GM18505 (cell line): ENCODE measurements around the gene OSBPL10.

Experiments used
- ATAC-seq: cut with Tn5 transposase; IDR thresholded peaks from one replicate; pipeline ENCODE4 v1.9.1; 2021; ENCODE audit not compliant: unreplicated experiment
- POLR2A ChIP-seq: IDR thresholded peaks from 4 replicates; pipeline ENCODE4 v1.6.1; 2011; ENCODE audit warnings: borderline replicate concordance; ENCODE audit not compliant: insufficient read depth, insufficient read length; ENCODE audit errors: extremely low read depth

OSBPL10 gene

GRCh38 chr3:31976302-31976701 is 4.8 kb downstream of the OSBPL10 start:
- no peak for TF ChIP-seq POLR2A
- no peak for ATAC-seq

GRCh38 chr3:31974964-31975363 is 6.1 kb downstream of the OSBPL10 start:
- ATAC-seq = no peak
- TF ChIP-seq POLR2A = no peak

GRCh38 chr3:31974471-31974870 is 6.6 kb downstream of the OSBPL10 start:
- ATAC-seq = no peak
- no peak for TF ChIP-seq POLR2A

DNA sequence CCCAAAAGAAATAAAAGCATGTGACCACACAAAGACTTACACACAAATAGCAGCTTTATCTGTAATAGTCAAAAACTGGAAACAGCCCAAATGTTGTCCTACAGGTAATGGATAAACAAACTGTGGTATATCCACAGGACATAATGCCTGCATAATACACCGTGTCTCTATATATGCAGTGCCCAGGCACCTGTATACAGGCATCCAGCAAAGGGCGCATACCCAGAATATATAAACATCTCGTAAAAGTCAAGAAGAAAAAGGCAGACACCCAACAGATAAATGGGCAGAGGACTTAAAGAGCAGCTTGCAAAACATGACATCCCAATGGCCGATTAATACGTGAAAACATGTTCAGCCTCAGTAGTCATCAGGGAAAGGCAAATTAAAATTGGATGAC is 7.2 kb downstream of the OSBPL10 start:
- ATAC-seq = no peak
- no peak for TF ChIP-seq POLR2A

- no peak for ATAC-seq
- TF ChIP-seq POLR2A = no peak
Observed at GRCh38 chr3:31973081-31973480, 8.0 kb downstream of the OSBPL10 start.

DNA sequence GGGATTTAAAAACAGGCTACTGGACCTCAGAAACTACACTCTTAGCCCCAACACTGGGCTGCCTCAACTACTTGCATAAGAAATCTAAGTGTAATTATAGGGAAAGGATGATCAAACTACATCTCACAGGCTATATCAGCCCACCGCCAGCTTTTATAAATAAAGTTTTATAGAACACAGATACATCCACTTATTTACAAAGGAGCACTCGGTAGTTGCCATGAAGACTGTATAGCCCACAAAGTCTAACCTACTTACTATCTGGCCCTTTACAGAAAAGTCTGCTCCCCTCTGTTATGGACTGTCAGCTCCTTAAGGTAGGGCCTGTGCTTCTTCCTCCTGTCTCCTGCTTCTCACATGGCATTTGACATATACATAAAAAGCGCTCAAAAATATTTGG is 9.5 kb downstream of the OSBPL10 start:
- no peak for ATAC-seq
- no peak for TF ChIP-seq POLR2A

- ATAC-seq = no peak
- no peak for TF ChIP-seq POLR2A
Observed at GRCh38 chr3:31968927-31969418, 12.1 kb downstream of the OSBPL10 start.

DNA sequence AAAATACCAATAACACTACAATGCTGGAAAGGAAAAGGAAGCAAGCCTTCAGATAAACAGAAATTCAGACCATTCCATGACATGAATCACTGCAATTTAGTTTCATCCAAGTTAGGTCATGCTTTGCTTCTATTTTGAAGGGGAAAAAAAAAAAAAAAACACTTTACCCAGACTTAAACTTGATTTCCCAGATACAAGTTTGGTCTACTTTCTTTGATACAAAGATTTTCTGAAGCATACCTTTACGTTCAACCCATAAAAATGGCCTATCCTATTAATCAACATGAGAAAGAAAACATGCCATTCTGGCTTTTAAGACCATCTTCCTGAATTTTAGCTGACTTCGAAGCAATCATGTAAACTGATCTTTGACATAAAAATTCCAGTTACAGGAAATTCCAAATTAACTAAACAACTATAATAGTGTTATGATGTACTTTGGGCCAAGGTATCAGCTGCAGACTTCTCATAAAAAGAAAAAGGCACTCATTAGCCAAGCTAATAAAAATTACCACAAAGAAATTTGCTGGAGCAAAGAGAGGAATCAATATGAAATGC is 12.6 kb downstream of the OSBPL10 start:
- no peak for ATAC-seq
- no peak for TF ChIP-seq POLR2A

- no peak for ATAC-seq
- TF ChIP-seq POLR2A = no peak
Observed at GRCh38 chr3:31967592-31967991, 13.5 kb downstream of the OSBPL10 start.

DNA sequence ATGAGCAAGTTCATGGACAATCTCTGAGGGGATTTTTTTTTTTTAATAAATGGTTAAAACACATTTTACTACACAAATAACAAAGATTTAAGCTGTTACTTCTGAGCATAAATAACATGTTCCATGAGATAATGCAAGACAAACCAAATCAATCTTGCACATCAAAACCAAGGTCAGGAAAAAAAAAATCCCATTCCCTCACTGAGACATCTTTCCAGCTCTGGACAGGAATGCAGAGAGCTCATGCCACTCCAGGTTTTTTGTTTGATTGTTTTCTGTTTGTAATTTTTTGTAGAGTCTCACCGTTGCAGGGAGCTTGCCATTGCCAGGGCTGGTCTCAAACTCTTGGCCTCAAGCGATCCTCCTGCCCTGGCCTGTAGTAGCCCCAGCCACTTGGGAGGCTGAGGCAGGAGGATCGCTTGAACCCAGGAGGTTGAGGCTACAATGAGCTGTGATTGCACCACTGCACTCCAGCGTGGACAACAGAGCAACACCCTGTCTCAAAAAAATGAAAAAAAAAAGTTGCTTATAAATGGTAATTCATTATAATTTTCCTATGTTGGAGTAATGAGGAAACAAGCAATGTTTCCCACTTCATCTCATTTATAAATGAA is 14.0 kb downstream of the OSBPL10 start:
- no peak for ATAC-seq
- no peak for TF ChIP-seq POLR2A

- no peak for TF ChIP-seq POLR2A
- ATAC-seq = no peak
Observed at GRCh38 chr3:31962801-31963205, 18.3 kb downstream of the OSBPL10 start.

DNA sequence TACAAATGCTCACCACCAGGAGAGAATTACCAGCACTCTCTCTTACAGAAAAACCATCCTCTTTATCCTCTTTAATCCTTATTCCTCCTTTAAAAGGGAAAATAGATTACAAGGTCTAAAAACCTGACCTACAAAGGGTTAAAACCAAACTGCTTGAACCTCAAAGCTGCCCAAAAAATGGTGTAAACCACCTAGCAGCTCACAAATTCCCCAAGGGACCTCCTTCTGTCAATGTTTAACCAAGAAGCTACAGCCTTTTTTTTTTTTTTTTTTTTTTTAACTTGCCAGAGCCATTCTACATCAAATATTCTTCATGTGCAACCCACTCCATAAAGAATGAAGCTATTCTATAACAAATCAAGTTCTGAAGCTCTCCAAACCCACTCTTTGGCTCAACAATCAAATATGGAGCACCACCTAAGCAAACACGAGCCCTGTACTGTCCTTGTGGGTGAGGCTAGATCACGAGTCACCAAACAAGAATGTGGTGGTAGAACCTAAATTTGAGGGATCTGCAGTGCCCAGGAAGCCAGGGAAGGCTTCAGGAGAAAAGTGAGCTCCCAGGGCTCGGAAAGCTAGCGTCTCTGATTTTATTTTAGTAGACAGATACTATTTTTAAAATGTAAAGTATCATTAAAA is 20.1 kb downstream of the OSBPL10 start:
- TF ChIP-seq POLR2A = no peak
- no peak for ATAC-seq

GRCh38 chr3:31959951-31960792 is 20.9 kb downstream of the OSBPL10 start:
- TF ChIP-seq POLR2A = no peak
- no peak for ATAC-seq

DNA sequence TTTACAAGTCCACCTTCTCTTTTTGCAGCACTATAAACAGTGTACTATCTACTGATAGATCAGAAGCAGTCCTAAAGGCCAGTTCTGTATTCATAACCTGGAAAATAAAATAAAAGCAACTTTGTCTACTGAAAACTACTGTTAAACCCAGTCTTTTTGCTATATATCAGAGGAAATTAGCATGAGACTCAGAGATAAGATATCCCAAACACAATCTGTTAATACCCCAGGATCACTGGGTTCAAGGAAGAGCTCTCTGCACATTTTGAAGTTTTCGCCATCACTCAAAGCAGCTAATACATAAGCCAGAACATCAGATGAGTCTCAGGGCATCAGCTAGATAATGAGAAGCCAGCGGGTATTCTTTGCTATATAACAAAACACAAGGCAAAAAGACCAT is 21.8 kb downstream of the OSBPL10 start:
- ATAC-seq = no peak
- TF ChIP-seq POLR2A = no peak

GRCh38 chr3:31958701-31959152 is 22.3 kb downstream of the OSBPL10 start:
- TF ChIP-seq POLR2A = no peak
- no peak for ATAC-seq
